ENCODE data around the gene CKMT2.

GRCh38 chr5:81250004-81250403 is 16.9 kb downstream of the CKMT2 start:
- no peak for TF ChIP-seq CTCF (conservative IDR thresholded peaks at IDR 0.05; ENCODE audit: low read depth in 2 of 2)
- TF ChIP-seq REST (IDR thresholded peaks at IDR 0.05; ENCODE audit: unreplicated experiment) = no peak
- TF ChIP-seq EZH2 (IDR thresholded peaks at IDR 0.05; ENCODE audit: low read depth, unreplicated experiment) = no peak

Data from GM23338 (cell line).